Breast epithelium (tissue), 3 donors: Measurements from ENCODE around the gene LBX2.

Experiments used
- CTCF ChIP-seq, 3 donors: fragments of 450-650 bp; IDR thresholded peaks; one replicate each; pipeline ENCODE4 v1.5.1; 2016 to 2017; ENCODE audit warnings: antibody characterized with exemption in 3 of 3, mild to moderate bottlenecking in 3 of 3, moderate library complexity in 3 of 3
- POLR2A ChIP-seq: fragments of 450-650 bp; IDR thresholded peaks from one replicate; pipeline ENCODE4 v1.6.1; 2016; ENCODE audit warnings: antibody characterized with exemption, mild to moderate bottlenecking, moderate library complexity
- POLR2AphosphoS5 ChIP-seq, 3 donors: sonication (generic); formaldehyde crosslinking; IDR thresholded peaks; one replicate each; pipeline ENCODE4 v1.6.1; 2017; ENCODE audit warnings: antibody characterized with exemption in 3 of 3

- TF ChIP-seq CTCF (IDR thresholded peaks at IDR 0.05), result no peak
- no peak for TF ChIP-seq POLR2AphosphoS5 (IDR thresholded peaks at IDR 0.05)
- no peak for TF ChIP-seq POLR2A
Measured at GRCh38 chr2:74515981-74516633, 16.7 kb upstream of the LBX2 start.
